Right ventricle myocardium superior (tissue), 1 donor: ENCODE results near the gene ASIC5. TPM values are rescaled to one million over a fixed set of nuclear protein-coding genes. Genes with fewer than 3 reads are reported as not detected.
A peak's percentile ranks its signal among the peaks of the same experiment; 100 is the strongest.
"Not testable (repeated sequence)": the region's sequence is repeated elsewhere in the genome, so short reads cannot be mapped to it uniquely, and the experiment has no call there.

ENCODE experiments used
- ATAC-seq: fragments of 200-7000 bp; cut with Tn5 transposase; one replicate; pipeline ENCODE4 v1.9.1; 2020; ENCODE audit warnings: mild to moderate bottlenecking; ENCODE audit not compliant: poor library complexity
- DNase-seq: peaks from one replicate; pipeline ENCODE4 v3.0.0-alpha.2; 2020
- intact Hi-C: fragments of 100-400 bp; cut with DNase I; formaldehyde crosslinking; loops from one replicate; pipeline ENCODE4 v1.11.2; 2022
- long read RNA-seq: library from polyadenylated mRNA; unstranded; transcript quantifications from one replicate; pipeline ENCODE4 v2.0.0, GENCODE V29; 2021
- total RNA-seq: library from RNA; stranded (reverse); fragmentation: NEBNext Ultra II Directional; extraction: Animal tissue kit (Norgen Biotek cat#: 25700); gene quantifications from one replicate; pipeline ENCODE4 v1.2.1, GENCODE V29; 2021
- donor health status: DM: no; HTN: yes; CAD: no; lungs with severe emphysema.

The ASIC5 gene, protein sequence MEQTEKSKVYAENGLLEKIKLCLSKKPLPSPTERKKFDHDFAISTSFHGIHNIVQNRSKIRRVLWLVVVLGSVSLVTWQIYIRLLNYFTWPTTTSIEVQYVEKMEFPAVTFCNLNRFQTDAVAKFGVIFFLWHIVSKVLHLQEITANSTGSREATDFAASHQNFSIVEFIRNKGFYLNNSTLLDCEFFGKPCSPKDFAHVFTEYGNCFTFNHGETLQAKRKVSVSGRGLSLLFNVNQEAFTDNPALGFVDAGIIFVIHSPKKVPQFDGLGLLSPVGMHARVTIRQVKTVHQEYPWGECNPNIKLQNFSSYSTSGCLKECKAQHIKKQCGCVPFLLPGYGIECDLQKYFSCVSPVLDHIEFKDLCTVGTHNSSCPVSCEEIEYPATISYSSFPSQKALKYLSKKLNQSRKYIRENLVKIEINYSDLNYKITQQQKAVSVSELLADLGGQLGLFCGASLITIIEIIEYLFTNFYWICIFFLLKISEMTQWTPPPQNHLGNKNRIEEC
- total RNA-seq, result not detected
- long read RNA-seq, result 0 reads

DNA sequence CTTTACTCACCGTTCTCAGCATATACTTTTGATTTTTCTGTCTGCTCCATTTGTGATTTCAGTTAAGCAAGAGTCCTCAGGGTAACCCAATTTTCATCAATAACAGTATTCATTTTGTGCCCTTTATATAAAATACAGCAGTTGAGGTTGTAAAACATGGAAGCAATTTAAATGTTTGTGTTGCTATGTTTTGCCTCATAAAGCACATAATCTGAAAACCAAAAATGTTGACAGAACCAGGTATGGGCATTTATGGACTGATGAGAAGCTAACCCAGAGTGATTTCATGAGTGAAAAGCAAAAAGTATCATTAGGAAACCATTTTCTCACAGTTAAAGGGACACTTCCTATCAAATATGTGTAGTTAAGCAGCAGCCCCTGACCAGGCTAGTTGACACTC lies at the start of gene ASIC5:
Gene ASIC5 (minus strand): TSS at position 101 of the 400 bp plus-strand sequence. CDS start 51 bp downstream, at position 50.
- no peak for ATAC-seq
- intact Hi-C loops, result no loop called here

DNA sequence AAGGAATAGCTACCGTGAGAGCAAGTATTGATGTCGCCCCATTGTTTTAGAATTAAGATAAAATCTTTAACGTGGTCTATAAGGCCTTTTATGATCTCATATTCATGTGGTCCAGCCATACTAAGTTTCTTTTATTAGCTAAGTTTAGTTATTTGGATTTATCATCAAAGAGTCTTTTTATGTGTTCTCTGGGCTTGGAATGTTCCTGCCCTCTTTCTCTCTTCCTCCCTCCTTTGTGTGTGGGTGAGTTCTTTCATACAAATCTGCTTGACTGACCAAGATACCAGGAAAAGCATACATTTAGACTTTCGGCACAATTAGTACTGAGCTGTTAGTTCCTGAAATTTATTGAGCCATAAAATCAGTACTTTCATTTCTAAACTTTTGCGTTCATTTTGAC lies 48.7 kb upstream of the ASIC5 start:
- intact Hi-C loops, result no loop called here
- DNase-seq (no peak), ATAC-seq (no peak)

More for the DNA sequence above, at the start of gene ASIC5:
- DNase-seq, result no peak

DNA sequence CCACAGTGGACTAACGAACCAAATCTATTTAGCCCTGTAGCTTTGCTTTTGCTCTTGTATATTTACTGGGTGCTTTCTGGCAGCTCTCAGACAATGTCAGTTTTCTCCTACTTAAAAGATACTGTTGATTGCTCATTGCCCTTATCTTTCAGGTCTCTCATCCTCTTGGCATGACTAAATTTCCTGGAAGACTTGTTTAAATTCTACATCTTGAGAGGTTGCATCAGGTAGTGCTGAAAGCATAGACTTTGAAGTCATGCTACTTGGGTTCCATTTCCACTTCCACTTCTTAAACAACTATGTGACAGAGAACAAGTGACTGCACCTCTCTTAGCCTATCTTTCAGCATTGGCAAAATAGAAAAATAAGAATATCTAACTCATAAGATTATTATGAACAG lies 45.8 kb upstream of the ASIC5 start:
- DNase-seq (no peak), ATAC-seq (no peak)
- intact Hi-C loops, result no loop called here

DNA sequence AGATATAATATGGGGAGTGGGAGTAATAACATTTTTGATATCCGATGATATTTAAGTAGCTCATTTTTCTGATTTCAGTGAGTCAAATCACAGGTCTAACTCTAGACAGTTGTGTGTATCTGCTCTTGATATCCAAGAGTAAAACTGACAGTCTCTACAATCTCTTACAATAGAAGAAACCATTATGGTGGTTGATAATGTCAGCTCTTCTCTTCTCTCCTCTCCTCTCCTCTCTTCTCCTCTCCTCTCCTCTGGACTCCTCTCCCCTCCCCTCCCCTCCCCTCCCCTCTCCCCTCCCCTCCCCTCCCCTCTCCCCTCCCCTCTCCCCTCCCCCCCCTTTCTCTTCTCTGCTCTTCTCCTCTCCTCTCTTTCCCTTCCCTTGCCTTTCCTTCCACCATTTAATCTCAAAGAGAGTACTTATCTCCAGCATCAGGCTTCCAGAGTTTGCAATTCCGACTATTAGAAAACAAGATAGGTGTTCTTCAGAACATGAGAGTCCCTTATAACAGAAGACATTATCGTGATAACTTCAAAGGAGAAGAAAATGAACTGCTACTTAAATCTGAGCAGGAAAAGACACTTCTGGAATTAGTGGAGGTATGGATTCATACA lies 43.6 kb upstream of the ASIC5 start:
- intact Hi-C loops, result no loop called here
- no peak for ATAC-seq
- no peak for DNase-seq

DNA sequence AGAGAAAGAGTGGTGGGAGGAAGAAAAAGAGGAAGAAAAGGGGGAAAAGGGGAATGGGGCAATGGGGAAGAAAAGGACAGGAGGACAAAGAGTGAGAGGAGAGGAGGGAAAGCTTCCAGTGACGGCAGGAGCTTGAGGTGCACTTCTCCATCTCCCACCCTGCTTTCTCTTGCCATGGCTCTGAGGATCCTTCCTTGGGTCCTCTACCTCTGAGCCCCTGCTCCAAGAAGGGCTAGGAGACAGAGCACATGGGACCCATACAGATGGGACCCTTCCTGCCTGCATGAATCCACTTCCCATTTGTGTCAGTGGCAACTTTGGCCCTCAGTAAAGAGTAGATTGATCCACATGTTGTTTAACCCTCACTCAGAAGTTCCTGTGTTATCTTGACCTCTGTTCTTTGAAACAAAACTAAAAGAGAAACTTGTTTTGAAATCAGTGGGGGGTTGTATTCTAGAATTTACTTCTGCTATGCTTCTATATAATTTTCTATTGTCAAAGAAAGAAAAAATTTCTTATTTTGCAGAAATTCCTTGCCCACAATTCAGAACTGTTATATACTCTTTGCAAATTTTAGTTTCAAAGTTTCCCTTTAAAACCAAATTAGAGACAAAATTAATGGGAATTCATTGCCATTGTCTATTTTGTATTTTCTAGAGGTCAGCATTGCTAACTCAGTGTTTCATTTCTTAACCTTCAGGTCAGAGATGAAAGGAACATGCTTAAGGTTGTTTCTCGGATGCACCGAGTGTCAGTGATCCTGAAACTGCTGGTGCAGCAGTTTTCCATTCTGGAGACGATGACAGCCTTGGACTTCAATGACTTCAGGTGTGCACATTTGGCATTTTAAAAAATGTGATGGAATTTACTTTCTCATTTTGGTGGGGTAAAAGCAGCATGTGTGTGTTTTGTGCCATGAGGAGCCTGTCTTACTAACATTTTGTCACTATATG lies 42.4 kb upstream of the ASIC5 start:
- intact Hi-C loops, result no loop called here
- no peak for DNase-seq
- no peak for ATAC-seq

DNA sequence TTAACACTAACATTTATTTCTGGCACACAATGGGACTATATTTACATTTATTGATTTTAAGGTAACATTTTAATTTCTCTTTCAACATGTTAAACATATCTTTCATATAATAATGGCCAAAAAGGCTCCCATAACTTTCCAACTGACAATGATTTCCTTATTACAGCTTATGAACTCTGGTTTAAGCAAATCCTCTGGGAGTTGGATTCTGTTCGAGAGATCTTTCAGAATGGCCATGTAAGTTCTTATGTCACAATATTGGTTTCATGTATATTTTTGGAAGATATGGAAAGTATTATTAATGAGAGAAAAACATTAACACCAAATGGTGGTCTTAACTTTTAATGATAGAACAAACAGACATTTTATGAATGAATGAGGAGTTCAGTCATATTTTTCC lies 41.5 kb upstream of the ASIC5 start:
- ATAC-seq, result no peak
- intact Hi-C loops, result no loop called here
- DNase-seq, result no peak

DNA sequence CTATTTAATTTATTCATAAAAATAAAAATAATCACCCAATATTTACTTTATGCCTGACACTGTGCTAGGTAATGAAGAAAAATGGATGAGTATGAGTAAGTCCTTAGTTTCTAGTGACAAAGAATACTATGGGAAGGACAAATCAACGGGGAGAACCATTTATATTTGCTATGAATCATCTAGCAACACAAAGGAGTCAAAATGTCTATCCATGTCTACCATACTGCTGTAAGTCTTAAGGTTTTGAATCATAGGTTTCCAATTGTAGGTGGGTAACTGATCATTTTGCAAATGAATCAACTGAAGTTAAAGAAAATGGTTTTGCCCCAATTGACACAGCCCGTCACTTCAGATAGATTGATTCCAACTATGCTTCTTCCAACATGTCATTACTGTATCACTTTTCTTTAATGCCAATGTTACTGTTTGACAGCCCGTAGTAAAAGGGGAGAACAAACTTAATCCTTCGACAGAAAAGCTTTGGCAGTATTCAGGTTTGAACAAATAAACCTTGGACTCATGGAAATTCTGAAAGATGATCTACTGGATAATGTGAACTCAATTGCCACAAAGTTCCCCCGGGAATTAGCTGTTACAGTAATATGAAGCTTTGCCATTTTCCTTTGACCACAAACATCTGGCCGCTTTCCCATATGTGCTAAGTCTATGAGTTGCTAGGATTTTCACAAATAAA lies 40.6 kb upstream of the ASIC5 start:
- DNase-seq (no peak), ATAC-seq (no peak)
- intact Hi-C loops, result no loop called here

DNA sequence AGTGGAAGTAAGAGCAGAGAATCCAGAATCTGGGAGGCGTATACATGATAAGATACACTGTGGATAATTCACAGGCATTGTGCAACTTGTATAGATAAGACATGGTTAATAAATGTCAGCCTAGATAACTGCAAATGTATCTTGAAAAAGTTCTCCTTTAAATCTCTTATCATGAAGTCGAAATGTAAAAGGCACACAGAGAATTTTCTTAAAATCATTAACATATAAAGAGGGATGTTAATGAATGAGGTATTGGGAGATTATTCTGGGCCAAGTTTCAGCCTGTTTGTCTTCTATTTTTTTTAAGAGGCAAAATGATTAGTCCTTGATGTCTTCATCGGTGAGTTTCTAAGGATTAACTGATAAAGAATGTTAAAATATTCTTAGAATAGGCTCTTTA lies 38.3 kb upstream of the ASIC5 start:
- DNase-seq, result no peak
- ATAC-seq, result no peak
- intact Hi-C loops, result no loop called here

DNA sequence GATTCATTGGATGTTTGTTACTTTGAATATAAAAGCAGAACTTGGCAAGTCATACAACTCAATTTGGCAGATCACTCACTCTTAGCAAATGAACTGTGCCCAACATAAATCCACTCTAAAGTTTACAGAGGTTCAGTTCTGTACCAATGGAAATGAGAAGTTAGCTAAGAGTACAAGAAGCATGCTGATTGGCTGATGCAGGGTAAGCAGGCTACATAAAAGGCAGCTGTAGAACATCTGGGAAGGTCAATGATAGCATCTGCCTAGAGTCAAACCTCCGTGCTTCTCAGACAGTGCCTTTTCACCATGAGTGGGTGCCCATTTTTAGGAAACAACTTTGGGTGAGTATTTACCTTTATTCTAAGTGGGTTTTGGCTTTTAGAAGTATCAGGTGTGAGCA lies 37.4 kb upstream of the ASIC5 start, which contains the start of gene TDO2:
Gene TDO2 (plus strand): TSS at position 244 of the 400 bp plus-strand sequence. CDS start 63 bp downstream, at position 307.
- ATAC-seq, result no peak

DNA sequence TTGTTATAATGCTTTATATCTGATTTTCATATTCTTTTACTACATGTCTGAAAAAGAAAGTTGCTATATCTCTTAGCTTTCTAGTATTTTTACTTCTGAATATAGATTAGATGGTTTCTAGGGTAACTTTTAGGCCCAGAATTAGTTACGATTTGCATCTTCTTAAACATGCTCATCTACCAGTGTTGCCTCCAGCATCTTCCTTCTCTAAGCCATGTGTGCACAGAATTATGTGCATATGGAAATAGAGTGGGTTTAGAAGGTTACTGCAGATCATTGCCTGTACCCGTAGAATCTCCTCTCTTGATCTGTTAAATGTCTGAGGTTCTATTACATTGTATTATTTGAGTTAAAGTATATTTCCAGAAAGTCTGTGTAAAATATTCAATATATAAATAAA lies 34.9 kb upstream of the ASIC5 start:
- DNase-seq (no peak), ATAC-seq (no peak)
- intact Hi-C loops, result no loop called here

More for the DNA sequence above, 37.4 kb upstream of the ASIC5 start, which contains the start of gene TDO2:
- no peak for DNase-seq
- intact Hi-C loops, result no loop called here

DNA sequence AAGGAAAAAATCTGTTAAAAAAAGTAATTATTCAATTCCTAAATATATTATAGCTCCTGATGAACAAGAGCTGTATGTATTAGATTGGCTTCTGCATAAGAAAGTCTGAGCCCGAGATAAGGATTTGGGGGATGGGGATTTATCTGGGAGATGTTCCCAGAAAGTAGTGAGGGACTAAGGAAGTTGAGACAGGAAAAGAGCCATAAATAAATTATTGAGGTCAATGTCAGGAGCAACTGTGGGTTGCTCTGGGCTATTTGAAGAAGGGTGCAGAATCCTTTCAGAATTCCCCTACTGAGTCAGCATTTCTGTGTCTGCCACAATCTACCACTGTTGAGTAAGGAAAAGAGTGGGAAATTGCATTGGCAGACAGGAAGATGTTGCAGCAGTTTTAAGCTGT lies 34.3 kb upstream of the ASIC5 start:
- DNase-seq, result no peak
- no peak for ATAC-seq
- intact Hi-C loops, result no loop called here

DNA sequence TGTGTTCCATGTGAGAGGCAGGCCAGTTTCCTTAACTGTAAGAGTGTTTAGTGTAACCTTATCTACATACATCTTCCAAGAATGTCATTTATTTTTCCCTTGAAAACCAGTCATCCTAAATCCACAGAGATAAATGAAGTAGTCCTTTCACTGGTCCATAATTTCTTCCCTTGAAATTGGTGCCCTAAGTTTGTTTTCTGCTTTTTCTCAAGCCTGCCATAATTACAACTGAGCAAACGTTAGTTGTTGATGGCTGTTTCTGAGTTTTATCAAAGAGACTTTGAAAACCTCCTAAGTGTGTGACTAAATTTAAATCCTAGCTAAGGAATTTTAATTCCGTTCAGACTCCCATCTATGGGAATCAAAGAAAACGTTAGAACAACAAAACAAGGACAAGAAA lies 33.8 kb upstream of the ASIC5 start:
- ATAC-seq, result no peak
- intact Hi-C loops, result no loop called here
- no peak for DNase-seq

DNA sequence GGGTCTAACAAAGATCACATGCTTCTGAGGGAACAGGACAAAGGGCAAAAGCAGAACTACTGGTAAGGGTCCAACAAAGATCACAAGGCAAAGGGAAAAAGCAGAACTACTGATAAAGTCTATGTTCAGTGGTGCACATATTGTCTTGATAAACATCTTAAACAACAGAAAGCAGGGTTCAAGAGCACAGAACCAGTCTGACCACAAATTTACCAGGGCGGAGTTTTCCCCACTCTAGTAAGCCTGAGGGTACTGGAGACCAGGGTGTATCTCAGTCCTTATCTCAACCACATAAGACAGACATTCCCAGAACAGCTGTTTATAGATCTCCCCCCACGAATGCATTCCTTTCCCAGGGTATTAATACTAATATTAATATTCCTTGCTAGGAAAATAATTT lies 32.3 kb upstream of the ASIC5 start:
- DNase-seq, intact Hi-C loops, ATAC-seq: not testable (repeated sequence)

DNA sequence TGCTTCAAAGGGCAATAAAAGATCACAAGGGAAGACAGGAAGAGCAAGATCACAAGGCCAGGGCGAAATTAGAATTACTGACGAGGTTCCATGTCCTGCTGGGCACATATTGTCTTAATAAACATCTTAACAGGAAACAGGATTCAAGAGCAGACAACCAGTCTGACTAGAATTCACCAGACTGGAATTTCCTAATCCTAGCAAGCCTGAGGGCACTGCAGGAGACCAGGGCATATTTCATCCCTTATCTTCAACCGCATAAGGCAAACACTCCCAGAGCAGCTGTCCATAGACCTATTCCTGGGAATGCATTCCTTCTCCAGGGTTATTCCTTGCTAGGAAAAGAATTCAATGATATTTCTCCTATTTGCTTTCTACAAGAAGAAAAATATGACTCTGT lies 25.0 kb upstream of the ASIC5 start:
- ATAC-seq (no peak), DNase-seq (no peak)
- intact Hi-C loops, result no loop called here

DNA sequence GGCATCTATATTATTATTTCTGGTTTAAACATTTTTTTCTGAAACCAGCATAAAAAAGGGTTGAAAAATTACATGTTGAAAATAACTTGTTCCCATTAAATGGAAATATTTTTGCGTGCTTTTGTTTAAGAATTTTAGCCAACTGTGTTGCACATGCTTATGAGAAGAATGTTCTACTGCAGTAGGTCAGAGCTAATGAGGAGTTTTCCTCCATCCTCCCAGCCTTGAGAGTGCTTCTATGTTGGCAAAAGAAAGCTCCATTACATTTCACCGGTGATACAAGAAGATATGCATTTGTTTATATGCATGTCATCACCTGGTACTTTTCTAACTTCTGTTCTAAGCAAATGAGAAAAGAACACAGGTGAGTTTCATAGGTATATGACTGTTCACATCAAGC lies 23.9 kb upstream of the ASIC5 start:
- intact Hi-C loops, result no loop called here
- ATAC-seq (no peak), DNase-seq (no peak)

DNA sequence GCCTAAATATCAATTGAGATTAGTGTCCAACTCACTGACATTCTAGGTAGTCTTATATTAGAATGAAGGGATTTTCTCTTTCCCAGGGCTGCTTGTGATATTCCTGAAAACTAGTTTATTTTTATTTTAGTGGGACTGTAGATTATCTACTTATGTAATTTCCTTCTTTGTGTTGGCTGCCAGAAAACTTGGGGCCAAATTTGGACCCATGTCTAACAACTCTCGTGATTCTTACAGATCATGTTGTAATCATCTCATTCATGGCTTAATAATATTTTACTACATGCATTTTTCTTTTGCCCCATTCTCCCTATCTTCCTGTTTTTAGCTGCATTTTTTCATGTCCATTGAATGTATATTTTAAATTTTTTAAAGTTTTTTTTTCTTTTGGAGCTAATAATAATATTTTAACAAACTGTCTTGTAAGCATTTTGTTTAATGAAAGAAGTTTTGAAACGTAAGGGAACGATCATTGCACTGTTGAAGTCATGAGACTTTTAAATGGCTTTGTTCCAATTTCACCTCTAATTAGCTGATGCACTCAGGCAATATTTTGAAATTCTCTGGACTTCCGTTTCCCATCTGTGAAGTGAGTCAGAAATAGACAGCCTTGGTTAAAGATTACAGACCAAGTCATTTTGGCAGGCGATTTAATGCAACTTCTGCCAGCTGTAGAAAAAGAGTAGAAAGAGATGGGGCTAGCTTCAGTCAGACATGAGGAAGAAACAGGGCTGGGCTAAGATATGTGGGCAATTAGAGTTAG lies 23.1 kb upstream of the ASIC5 start:
- intact Hi-C loops, result no loop called here
- peak; percentile 73 for ATAC-seq
- DNase-seq, result no peak

DNA sequence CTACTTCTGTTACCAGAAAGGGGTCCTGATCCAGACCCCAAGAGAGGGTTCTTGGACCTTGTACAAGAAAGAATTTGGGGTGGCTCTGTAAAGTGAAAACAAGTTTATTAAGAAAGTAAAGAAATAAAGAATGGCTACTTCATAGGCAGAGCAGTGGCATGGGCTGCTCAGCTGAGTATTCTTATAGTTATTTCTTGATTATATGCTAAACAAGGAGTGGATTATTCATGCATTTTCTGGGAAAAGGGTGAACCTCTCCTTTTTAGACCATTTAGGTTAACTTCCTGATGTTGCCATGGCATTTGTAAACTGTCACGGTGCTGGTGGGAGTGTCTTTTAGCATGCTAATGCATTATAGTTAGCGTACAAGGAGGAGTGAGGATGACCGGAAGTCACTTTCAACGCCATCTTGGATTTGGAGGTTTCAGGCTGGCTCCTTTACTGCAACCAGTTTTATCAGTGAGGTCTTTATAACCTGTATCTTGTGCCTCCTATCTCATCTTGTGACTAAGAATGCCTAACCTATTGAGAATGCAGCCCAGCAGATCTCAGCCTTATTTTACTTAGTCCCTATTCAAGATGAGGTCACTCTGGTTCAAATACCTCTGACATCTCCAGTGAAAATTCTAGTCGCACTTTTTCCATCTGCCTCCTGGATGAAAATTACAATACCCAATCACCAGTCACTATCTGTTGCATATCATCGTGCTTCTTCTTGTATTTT lies 21.9 kb upstream of the ASIC5 start:
- no peak for DNase-seq
- no peak for ATAC-seq
- intact Hi-C loops, result no loop called here
